B cell (primary cell): ENCODE data around the gene FAM170B. TPM values are rescaled to one million over a fixed set of nuclear protein-coding genes. Genes with fewer than 3 reads are reported as not detected.

Experiments used
- ATAC-seq: fragments of 200-7000 bp; cut with Tn5 transposase; one replicate; pipeline ENCODE4 v1.10.0; 2021; ENCODE audit warnings: low read depth, mild to moderate bottlenecking, moderate number of reproducible peaks, moderate library complexity
- CTCF ChIA-PET: fragments of 350-600 bp; sonication (Branson Sonifier 250); formaldehyde crosslinking; loops from one replicate; lab custom pipeline; 2021; ENCODE audit warnings: antibody characterized with exemption, inconsistent platforms; lab: Charles Lee
- POLR2A ChIA-PET: fragments of 350-600 bp; sonication (Branson Sonifier 250); formaldehyde crosslinking; loops from one replicate; lab custom pipeline; 2021; ENCODE audit warnings: antibody characterized with exemption; lab: Charles Lee
- DNase-seq: peaks from one replicate; pipeline ENCODE4 v3.0.0; 2013
- H2AFZ ChIP-seq: 2 replicates; pipeline ENCODE4 v1.6.1; 2012; ENCODE audit warnings: mild to moderate bottlenecking, low read depth, low read length; ENCODE audit not compliant: insufficient read depth, poor library complexity, severe bottlenecking
- H3K27ac ChIP-seq, 2 donors: 1 replicate in 1 of 2; 2 replicates in 1 of 2; pipeline ENCODE4 v1.5.1; 2012 to 2013; ENCODE audit warnings: low read length in 2 of 2, mild to moderate bottlenecking in 2 of 2, moderate library complexity in 1 of 2
- H3K27me3 ChIP-seq, 4 experiments: fragments of 200-600 bp in 1 of 4; sonication (generic) in 1 of 4; replicated peaks in 1 of 4; 1 replicate in 2 of 4; 2 replicates in 2 of 4; pipeline versions ENCODE4 v1.6.1 to v1.7.0; 2013 to 2016; ENCODE audit warnings: low read length in 3 of 4, mild to moderate bottlenecking in 2 of 4, mixed read lengths in 1 of 4, moderate library complexity in 1 of 4; ENCODE audit not compliant: insufficient read depth in 4 of 4, control insufficient read depth in 3 of 4; ENCODE audit errors: control extremely low read depth in 1 of 4
- H3K36me3 ChIP-seq, 2 experiments: replicated peaks in 1 of 2; 1 replicate in 1 of 2; 2 replicates in 1 of 2; pipeline versions ENCODE4 v1.6.1 to v1.7.1; 2013; ENCODE audit warnings: low read length in 1 of 2; ENCODE audit not compliant: insufficient read depth in 2 of 2, control insufficient read depth in 1 of 2; ENCODE audit errors: control extremely low read depth in 1 of 2, extremely low read depth in 1 of 2
- H3K4me1 ChIP-seq, 2 donors: fragments of 200-600 bp in 1 of 2; sonication (generic) in 1 of 2; 1 replicate in 1 of 2; 2 replicates in 1 of 2; pipeline versions ENCODE4 v1.5.1 to v1.6.1; 2013 to 2017; ENCODE audit warnings: low read length in 2 of 2; ENCODE audit not compliant: control insufficient read depth in 2 of 2, insufficient read depth in 2 of 2
- H3K4me2 ChIP-seq: replicated peaks from 2 replicates; pipeline ENCODE3; 2012; ENCODE audit warnings: mild to moderate bottlenecking, low read depth, low read length; ENCODE audit not compliant: poor library complexity, severe bottlenecking
- H3K4me3 ChIP-seq, 5 experiments: fragments of 200-600 bp in 1 of 5; sonication (generic) in 1 of 5; 1 replicate in 3 of 5; 2 replicates in 2 of 5; pipeline versions ENCODE4 v1.5.1 to v1.7.0; 2011 to 2016; ENCODE audit warnings: low read length in 4 of 5, mild to moderate bottlenecking in 4 of 5, low read depth in 2 of 5, control low read depth in 1 of 5, moderate library complexity in 1 of 5; ENCODE audit not compliant: insufficient read depth in 1 of 5; ENCODE audit errors: control extremely low read depth in 1 of 5, extremely low read depth in 1 of 5
- H3K79me2 ChIP-seq: fragments of 200-600 bp; sonication (generic); one replicate; pipeline ENCODE4 v1.6.0; 2016; ENCODE audit warnings: low read length; ENCODE audit not compliant: control insufficient read depth, insufficient read depth
- H3K9ac ChIP-seq: fragments of 200-600 bp; sonication (generic); 2 replicates; pipeline ENCODE4 v1.6.1; 2017; ENCODE audit warnings: mild to moderate bottlenecking, low read length, moderate library complexity
- H3K9me3 ChIP-seq, 3 donors: one replicate each; pipeline versions ENCODE4 v1.6.1 to v1.7.1; 2013; ENCODE audit warnings: low read length in 2 of 3; ENCODE audit not compliant: control insufficient read depth in 2 of 3, insufficient read depth in 1 of 3; ENCODE audit errors: control extremely low read depth in 1 of 3
- H4K20me1 ChIP-seq: 2 replicates; pipeline ENCODE4 v1.6.0; 2012; ENCODE audit warnings: mild to moderate bottlenecking, low read length; ENCODE audit not compliant: insufficient read depth, control insufficient read depth, poor library complexity, severe bottlenecking
- H3K27ac Mint-ChIP-seq: one replicate; pipeline ENCODE4 v1.8.0; 2021; ENCODE audit warnings: mixed read lengths
- H3K27me3 Mint-ChIP-seq: one replicate; pipeline ENCODE4 v1.8.0; 2021; ENCODE audit warnings: mixed read lengths
- H3K4me1 Mint-ChIP-seq: one replicate; pipeline ENCODE4 v1.8.0; 2021; ENCODE audit warnings: mixed read lengths
- H3K4me3 Mint-ChIP-seq: one replicate; pipeline ENCODE4 v1.8.0; 2021; ENCODE audit warnings: mixed read lengths
- H3K9me3 Mint-ChIP-seq: one replicate; pipeline ENCODE4 v1.8.0; 2022; ENCODE audit warnings: mixed read lengths; ENCODE audit not compliant: insufficient read depth
- CTCF ChIP-seq: fragments of 200-600 bp; IDR thresholded peaks from one replicate; pipeline ENCODE4 v1.8.0; 2022; ENCODE audit warnings: antibody characterized with exemption, mild to moderate bottlenecking
- EZH2 ChIP-seq: IDR thresholded peaks from 2 replicates; pipeline ENCODE4 v1.6.1; 2012; ENCODE audit warnings: borderline replicate concordance, low read depth, mild to moderate bottlenecking, moderate library complexity, low read length; ENCODE audit not compliant: insufficient read depth, poor library complexity, severe bottlenecking
- WGBS: methylation state at CpG from one replicate; pipeline ENCODE4 v1.1.5; 2013; ENCODE audit warnings: missing lambda C conversion rate; ENCODE audit not compliant: insufficient coverage; 5-methylcytosine and 5-hydroxymethylcytosine counted together
- intact Hi-C: fragments of 100-400 bp; cut with micrococcal nuclease; formaldehyde crosslinking; loops from one replicate; pipeline ENCODE4 v1.10.0; 2022
- polyA minus RNA-seq: library from RNA; depleted of rRNA, polyadenylated mRNA; stranded (reverse); fragments of >200 nt; gene quantifications from 2 replicates; pipeline ENCODE4 v1.2.3, GENCODE V29; 2012
- polyA plus RNA-seq: library from polyadenylated mRNA; depleted of rRNA; stranded (reverse); fragments of >200 nt; gene quantifications from 2 replicates; pipeline ENCODE4 v1.2.3, GENCODE V29; 2012
- total RNA-seq, 2 donors: library from RNA; stranded (reverse); fragments of 120-200 nt in 1 of 2; gene quantifications; 1 replicate in 1 of 2; 2 replicates in 1 of 2; pipeline versions ENCODE4 v1.2.3 to v1.2.4, GENCODE V29; 2013 to 2022

FAM170B gene
- total RNA-seq (not detected in 2 replicates), polyA plus RNA-seq (not detected in 2 replicates), polyA minus RNA-seq (not detected in 2 replicates)
- not detected for total RNA-seq (2013)

- H2AFZ ChIP-seq: no peak within 1 kb of the TSS
- H3K9ac ChIP-seq: no peak within 1 kb of the TSS
- Mint-ChIP-seq H3K27me3 (peaks cover 16% of the 10 kb centered on the region), H3K4me3 (peak within 1 kb of the TSS; percentile 49), H3K27ac (peak within 1 kb of the TSS; percentile 46), H3K4me1 (peaks cover 24% of the 10 kb centered on the region), H3K9me3 (peaks cover 2% of the 10 kb centered on the region)
- peaks cover 0 to 11% (median 11%) of the 10 kb centered on the region in 3 donors for H3K9me3 ChIP-seq
- no peak within 1 kb of the TSS for H3K4me3 ChIP-seq
- WGBS: 99% methylated on average over 5 of the region's 5 CpGs
- intact Hi-C loops: no loop called here
- ChIA-PET CTCF (no interaction called here), POLR2A (no interaction called here)
- no peaks in the 10 kb centered on the region for H3K36me3 ChIP-seq
- peak within 1 kb of the TSS; percentile 59 for H3K4me2 ChIP-seq
- no peaks in the 10 kb centered on the region for H3K27me3 ChIP-seq
- H3K79me2 ChIP-seq: no peaks in the 10 kb centered on the region
- H4K20me1 ChIP-seq: no peaks in the 10 kb centered on the region
- peaks cover 28 to 29% of the 10 kb centered on the region in 2 donors for H3K4me1 ChIP-seq
- DNase-seq (no peak), ATAC-seq (no peak)
- no peak for TF ChIP-seq EZH2
- no peak within 1 kb of the TSS for H3K27ac ChIP-seq
Observed at GRCh38 chr10:49133706-49134248, at the start of gene FAM170B. TSS of gene FAM170B (minus strand) at chr10:49134021. CDS start at chr10:49133918, 103 bp downstream.

- ChIA-PET POLR2A (no interaction called here), CTCF (no interaction called here)
- Histone ChIP-seq H3K4me1 (peaks cover 55 to 66% of the 10 kb centered on the region in 2 donors), H2AFZ (no peak overlapping the region), H3K4me3 (no peak overlapping the region), H3K4me2 (no peak overlapping the region), H3K9me3 (no peaks in the 10 kb centered on the region), H3K36me3 (peaks cover 0 to 3% of the 10 kb centered on the region in 2 experiments), H3K27ac (no peak overlapping the region), H3K9ac (no peak overlapping the region), H3K79me2 (no peaks in the 10 kb centered on the region), H4K20me1 (no peaks in the 10 kb centered on the region), H3K27me3 (no peaks in the 10 kb centered on the region)
- Mint-ChIP-seq H3K4me3 (no peak overlapping the region), H3K27ac (peak overlapping the region; percentile 22), H3K27me3 (no peaks in the 10 kb centered on the region), H3K4me1 (peaks cover 83% of the 10 kb centered on the region), H3K9me3 (no peaks in the 10 kb centered on the region)
- no peak for TF ChIP-seq CTCF
- 96% methylated on average over 3 of the region's 4 CpGs for WGBS
- DNase-seq (no peak), ATAC-seq (no peak)
- intact Hi-C loops: loop anchor here (5.0 to 10.0 kb wide), 2 partner anchors 75 to 878 kb away; partner anchors contain the start of gene MAPK8
Observed at GRCh38 chr10:49182776-49183175, 49.0 kb upstream of the FAM170B start.
